ENCODE results near the gene PTGES.
"Not testable (repeated sequence)": the region's sequence is repeated elsewhere in the genome, so short reads cannot be mapped to it uniquely, and the experiment has no call there.

The PTGES gene

DNA sequence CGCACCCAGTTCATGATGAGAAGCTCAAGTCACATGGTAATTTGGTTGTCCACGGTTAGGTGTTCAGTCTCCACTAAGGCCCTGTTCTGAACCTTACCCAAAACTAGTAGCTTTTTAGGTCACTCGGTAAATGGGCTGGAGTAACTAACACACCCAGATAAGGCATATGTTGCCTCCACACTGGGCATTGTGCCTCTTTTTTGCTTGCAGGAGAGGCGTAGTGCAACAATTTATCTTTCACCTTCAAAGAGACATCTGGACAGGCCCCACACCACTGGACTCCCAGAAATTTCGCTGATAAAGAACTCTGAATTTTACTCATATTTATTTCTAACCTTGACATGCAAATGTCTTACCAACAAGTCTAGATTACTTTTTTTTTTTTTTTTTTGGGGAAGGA lies 16.8 kb upstream of the PTGES start:
- no peak for DNase-seq

DNA sequence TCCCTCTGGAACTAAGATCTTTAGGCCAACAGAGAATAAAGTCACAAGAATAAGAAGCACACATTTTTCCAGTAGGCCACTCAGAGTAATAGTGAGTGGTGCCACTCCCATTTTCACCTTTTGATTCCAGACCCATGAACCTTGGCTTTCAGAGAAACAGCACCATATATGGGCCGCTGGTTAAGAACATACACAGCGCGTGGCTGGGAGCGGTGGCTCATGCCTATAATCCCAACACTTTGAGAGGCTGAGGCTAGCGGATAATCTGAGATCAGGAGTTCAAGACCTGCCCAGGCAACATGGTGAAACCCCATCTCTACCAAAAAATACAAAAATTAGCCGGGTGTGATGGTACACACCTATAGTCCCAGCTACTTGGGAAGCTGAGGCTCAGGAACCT lies 15.6 kb upstream of the PTGES start:
- DNase-seq: no peak

DNA sequence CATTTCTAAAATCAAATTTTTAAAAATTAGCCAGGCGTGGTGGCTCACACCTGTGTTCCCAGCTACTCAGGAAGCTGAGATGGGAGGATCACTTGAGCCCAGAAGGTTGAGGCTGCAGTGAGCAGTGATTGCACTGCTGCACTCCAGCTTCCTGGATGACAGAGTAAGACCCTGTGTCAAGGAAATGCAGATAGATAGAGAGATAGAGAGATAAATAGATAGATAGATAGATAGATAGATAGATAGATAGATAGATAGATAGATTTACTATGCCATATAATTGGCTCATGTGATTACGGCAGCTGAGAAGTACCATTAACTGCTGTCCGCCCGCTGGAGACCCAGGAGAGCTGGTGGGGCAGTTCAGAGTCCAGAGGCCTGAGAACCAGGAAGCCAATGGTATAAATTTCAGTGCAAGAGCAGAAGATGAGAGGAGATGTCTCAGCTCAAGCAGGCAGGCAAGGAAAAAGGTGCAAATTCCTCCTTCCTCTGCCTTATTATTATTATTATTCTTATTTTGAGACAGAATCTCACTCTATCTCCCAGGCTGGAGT lies 13.0 kb upstream of the PTGES start:
- DNase-seq: no peak

DNA sequence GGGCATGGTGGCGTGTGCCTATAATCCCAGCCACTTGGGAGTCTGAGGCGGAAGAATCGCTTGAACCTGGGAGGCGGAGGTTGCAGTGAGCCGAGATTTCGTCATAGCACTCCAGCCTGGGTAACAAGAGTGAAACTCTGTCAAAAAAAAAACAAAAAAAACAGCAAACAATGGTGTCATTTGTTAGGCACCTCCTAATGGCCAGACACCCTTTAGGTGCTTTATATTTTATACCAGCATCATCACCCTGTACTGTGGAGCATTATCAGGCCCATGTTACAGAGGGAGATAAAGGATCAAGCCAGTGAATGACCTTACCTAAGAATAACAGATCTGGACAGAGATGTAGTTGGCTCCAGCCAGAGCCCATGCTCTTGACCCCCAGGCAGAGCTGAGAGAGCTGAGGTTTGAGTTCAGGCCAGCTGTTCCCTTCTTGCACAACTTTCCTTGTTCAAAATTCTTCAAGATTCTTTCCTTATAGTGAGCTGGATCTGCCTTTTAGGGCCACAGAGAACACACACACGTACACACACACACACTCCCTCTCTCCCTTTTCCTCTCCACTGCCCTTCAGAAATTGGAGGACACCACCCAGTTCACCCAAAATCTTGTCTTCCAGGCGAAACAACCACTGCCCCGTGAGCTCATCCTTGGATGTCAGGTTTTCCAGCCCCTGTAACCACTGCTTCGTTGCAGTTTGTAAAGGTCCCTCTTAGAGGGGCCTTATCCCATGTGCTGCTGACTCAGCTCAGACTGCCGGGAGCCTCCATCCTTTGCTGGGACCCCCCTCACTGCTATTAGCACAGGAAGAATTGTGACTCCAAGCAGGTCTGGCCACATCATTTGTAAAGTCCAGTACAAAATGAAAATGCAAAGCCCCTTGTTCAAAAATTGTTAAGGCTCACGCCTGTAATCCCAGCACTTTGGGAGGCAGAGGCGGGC lies 10.4 kb upstream of the PTGES start:
- DNase-seq: no peak

DNA sequence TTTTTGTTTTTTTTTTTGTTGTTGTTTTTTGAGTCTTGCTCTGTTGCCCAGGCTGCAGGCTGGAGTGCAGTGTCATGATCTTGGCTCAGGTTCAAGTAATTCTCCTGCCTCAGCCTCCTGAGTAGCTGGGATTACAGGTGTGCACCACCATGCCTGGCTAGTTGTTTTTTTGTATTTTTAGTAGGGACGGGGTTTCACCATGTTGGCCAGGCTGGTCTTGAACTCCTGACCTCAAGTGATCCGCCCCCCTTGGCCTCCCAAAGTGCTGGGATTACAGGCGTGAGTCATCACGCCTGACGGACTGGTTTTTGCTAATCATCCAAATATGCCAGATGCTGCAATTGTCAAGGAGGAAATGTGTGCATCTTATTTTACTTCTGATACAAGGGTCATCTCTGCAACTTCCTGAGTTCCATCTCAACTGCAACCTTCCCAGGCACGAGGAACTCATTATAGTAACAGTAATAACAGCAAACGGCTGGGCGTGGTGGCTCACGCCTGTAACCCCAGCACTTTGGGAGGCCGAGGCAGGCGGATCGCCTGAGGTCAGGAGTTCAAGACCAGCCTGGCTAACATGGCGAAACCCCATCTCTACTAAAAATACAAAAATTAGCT lies 9.6 kb upstream of the PTGES start:
- DNase-seq: peak; percentile 19

DNA sequence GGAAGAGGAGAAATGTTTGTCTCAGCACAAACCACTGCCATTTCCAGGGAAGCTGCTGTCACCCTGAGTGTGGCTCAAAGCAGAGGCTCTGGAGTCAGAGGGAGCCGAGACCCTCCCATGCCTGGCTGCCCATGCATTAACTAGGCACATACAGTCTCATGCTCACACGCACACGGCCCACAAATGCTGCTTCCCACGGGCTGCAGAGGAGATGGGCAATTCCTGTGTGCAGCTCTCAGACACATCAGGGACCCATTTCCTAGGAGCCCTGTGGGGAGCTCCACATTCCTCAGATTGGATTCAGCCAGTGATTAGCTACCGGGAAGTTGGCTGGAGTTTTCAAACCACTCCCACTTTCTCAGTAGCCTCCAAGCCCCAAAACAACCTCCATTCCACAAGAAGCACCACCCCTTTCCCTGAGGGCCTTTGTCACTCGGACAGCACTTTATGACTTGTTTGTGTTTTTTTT lies 9.1 kb upstream of the PTGES start:
- no peak for DNase-seq

DNA sequence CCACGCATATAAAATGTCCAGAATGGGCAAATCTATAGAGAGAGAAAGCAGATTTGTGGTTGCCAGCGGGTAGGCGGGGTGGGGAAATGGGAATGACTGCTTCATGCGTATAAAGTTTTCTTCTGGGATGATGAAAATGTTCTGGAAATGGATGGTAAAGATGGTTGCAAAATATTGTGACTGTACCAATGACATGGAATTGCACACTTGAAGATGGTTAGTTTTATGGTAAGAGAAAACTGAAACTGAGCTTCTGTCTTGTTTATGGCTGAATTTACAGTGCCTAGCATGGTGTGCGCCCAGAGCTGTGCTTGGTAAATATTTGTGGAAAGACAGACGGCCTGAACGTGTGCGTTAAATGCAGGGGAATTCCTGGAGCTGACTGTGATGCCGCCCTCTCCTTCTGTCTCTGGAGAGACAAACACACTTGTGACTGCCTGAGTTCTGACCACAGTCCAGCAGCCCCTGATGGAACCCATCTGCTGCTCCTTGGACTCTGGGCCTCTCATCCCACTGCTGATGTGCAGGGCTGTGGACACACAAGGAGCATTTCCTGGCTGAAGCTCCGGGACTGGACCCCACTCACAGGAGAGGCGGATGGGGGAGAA lies 8.6 kb upstream of the PTGES start:
- DNase-seq: no peak

DNA sequence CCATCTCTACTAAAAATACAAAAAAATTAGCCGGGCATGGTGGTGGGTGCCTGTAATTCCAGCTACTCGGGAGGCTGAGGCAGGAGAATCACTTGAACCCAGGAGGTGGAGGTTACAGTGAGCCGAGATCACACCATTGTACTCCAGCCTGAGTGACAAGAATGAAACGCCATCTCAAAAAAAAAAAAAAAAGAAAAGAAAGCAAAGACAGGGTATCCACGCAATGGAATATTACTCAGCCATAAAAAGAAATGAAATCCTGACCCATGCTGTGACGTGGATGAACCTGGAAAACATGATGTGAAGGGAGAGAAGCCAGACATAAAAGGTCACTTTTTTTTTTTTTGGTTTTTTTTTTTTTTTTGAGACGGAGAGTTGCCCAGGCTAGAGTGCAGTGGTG lies 7.9 kb upstream of the PTGES start:
- not testable (repeated sequence) for DNase-seq

DNA sequence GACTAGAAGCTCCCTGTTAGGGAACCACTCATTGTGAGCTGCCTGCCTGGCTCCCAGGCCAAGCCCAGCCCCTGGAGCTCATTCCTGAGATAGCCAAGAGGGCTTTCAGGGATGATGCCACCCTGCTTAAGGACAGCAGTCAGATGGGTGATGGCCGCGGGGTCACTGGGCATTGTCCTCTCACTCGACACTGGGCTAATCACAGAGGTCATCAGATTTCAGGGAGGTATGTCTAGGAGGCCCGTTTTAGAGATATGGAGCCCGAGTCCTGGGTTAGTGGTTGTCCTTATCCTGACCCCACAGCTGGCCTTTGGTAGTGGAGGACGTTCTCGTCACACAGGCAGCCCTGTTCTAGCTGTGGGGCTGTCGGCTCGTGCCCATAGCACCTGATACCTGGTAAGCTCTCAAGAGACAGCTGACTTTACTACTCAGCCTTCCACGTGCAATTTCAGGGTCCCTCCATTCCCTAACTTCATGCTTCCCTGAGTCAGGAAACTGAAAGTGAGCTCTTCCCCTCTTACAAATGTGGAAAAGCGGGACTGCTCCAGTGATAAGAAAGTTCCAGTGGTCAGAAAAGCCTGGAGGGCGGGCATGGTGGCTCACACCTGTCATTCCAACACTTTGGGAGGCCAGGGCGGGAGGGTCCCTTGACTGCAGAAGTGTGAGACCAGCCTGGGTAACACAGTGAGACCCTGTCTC lies 7.1 kb upstream of the PTGES start:
- no peak for DNase-seq

DNA sequence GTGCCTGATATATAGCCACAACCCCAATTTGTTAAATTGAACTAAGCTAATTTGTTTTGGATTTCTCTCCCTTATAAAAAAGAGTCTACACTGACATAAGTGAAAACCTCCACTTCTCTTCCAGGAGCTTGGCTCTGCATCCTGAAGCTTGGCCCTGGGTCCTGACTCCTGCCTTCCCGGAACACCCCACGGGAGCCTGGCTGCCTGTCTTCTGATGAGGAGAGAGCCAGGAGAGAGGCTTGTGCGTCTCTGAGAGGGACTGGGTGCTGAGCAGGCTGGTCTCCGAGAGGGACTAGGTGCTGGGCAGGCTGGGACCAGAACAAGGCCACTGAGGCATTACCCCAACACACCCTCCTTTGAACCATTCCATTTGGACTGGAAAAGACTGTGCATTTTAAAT lies 6.5 kb upstream of the PTGES start:
- no peak for DNase-seq

DNA sequence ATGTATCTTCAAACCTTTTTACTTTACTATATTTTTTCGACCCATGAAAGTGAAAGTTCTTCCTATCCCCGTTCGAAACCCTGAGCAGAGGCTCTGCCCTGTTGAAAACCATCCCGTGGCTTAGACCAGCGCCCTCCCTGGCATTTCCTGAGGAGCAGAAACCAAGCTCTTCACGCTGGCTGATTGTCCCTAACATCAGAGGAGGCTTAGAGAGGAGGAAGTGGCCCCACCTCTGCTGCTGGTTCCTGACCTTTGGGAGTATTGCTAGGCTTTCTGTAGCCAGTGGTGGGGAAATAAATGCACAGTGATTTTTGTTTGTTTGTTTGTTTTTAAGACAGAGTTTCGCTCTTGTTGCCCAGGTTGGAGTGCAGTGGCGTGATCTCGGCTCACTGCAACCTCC lies 4.2 kb upstream of the PTGES start:
- DNase-seq: no peak

DNA sequence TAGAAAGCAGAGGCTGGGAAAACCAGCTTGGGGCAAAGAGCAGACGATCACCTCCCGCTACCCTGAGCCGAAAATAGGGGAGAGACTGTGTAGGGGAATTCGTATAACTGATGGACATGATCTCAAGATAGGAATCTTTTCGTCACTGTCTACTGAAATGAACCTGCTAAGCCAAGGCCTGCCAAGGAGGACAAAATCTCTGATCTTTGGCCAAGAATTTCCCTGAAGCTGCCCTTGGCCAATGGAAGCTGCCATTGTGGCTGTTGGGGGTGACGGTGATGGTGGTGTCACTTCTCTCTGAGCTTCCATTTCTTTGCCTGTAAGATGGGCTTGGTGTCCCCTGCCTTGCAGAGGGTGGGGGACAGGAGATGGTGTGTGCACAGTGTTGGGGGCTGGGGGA lies 3.3 kb upstream of the PTGES start:
- no peak for DNase-seq

DNA sequence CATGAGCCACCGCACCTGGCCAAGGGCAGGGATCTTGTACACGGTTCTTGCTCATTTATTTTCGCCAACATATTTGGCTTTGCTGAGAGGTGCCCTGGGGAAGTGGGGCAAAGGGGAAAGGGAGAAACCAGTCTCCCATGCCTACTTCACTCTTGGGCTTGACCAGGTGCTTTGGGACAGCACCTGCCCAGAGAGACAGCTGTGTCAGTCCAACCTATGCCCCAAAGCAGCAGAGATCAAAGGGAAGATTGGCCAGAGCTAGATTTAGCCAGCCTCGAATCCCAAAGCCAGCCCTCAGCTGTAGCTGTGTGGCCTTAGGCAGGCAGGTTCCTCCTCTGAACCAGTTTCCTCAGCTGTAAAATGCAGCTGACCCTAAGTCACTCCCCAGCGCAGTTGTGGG lies 2.3 kb upstream of the PTGES start:
- no peak for DNase-seq

DNA sequence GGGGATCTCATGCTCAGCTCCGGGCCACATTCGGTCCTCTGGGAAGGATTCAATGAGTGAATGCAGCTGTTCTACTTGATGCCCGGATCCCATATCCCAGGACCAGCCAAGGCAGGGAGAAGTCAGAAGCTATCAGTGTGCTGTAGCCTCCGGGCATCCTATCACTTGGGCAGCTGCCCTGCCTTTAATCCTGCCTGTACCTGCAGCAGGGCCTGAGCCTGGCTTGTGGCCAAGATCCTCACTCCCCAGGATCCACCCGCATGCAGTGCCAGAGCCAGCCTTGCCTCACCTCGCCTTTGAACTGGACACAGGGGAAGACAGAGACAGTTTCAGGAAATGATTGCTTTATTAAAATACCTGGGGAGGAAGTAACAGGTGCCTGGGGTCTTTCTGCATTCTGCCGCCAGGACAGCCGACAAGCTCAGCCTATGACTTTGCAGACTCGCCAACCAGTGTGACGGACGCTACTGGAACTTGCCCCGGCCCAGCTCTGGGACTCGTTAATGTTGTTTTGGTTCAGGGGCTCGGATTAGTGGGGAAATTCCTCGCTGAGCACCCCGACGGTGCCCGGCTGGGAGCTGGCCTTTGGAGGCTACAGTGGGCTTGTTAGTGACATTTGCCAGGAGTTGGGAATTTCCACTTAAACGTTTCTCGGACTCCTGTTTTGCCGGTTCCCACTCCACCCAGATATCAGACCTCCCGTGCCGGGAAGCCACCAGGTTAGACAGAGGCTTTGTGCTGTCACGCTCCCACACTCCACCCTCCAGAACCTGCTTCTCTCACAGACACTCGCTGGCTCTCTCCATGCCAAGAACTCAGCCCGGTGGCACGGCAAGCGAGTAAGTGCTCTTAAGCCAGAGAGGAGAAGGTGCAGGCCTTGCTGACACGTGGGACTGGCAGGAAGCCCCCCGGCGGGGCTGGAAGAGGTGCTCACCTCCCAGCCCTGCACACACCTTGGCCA lies 721 bp downstream of the PTGES start:
- DNase-seq: no peak

DNA sequence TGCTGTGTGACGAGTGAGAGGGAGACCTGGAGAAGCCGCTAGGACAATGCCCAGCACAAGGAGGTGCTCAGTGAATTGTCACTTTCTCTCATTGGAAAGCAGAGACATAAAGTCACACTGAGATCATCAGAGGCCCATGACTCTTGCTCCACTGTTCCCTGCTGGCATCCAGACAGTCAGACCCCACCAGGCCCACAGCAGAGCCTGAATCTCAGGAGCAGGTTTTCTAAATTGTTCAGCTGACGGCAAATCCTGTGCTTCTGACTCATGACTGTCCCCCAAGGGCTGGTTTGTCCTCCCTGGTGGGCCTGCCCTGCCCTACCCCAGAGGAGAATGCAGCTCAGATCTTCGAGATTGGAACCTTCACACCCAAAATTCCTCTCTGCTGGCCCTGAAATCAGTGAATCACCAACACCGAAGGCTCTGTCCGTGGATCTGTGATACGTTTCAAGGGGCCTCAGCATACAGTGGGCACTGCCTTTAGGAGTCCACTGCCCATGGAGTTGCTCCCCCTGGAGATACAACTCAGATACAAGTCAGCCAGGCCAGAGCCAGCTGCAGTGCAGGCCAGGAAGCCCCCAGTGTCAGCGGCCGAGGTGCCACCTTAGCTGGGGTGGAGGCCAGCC lies 2.7 kb downstream of the PTGES start:
- no peak for DNase-seq

DNA sequence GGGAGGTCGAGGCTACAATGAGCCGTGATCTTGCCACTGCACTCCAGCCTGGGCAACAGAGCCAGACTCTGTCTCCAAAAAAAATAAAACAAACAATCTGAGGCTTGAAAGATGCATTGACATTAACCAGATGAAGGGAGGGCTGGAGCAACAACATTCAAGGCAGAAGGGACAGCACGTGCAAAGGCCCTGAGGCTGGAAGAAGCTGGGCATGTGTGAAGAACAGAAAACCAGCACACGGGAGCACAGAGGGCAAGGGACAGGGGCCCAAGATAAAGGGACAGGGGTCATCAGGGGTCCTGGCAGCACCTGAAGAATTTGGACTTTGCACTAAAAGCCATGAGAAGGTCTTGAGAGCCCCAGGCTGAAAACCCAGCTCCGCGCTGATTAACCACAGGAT lies 3.3 kb downstream of the PTGES start:
- no peak for DNase-seq

DNA sequence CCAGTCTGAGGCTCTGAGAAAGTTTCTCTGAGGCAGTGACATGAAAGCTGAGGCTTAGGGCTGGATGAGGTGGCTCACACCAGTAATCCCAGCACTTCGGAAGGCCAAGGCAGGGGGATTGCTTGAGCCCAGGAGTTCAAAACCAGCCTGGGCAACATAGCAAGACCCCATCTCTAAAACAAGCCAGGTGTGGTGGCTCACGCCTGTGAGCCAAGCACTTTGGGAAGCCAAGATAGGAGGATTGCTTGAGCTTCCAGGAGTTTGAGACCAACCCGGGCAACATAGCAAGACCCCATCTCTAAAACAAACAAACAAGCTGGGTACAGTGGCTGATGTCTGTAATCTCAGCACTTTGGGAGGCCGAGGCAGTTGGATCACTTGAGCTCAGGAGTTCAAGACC lies 3.8 kb downstream of the PTGES start:
- not testable (repeated sequence) for DNase-seq

DNA sequence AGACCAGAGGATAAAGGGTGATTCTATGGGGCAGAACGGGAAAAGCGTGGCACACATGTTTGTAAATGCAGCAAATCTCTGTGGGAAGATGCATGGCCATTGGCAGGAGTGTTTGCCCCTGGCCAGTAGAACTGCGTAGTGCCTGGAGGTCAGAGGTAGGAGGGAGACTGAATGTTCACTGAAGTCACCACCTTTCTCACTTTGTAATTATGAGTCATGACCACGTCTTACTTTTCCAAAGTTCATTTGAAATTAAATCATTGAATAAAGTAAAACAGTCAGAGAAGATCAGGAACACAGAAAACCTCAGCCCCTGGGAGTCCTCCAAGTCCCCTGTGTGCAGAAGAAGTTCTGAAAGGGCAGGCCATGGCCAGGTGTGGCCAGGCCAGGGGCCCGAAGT lies 4.6 kb downstream of the PTGES start:
- no peak for DNase-seq

DNA sequence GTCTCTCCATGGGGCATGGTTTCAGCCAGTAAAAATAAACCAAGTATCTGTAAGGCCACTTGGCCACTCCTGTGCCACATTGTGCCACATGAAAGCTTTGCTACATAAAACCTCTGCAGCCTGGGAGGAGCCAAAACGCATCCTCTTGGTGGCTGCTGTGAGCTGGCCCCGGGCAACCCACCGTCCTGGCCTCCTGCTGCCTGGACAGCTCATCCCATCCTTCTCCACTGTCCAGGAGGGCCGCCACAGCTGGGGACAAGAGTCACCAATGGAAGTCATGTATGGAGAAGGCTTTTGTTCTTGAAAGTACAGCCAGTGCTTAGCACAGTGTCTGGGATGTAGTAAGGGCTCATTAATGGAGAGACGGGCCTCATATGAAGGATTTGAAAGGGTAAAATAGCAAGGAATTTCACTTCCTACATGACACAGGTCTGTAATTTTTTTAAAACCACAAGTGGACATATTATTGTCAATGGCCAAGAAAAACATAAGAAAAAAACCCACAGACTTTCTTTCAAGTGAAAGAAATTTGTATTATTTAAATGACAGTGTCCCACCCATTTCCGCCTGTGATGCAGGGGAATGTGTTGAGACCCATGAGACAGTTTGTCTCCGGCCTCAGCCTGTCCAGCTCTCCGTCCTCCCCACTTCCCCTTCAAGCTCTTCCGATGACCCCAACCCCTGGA lies 6.6 kb downstream of the PTGES start:
- no peak for DNase-seq

DNA sequence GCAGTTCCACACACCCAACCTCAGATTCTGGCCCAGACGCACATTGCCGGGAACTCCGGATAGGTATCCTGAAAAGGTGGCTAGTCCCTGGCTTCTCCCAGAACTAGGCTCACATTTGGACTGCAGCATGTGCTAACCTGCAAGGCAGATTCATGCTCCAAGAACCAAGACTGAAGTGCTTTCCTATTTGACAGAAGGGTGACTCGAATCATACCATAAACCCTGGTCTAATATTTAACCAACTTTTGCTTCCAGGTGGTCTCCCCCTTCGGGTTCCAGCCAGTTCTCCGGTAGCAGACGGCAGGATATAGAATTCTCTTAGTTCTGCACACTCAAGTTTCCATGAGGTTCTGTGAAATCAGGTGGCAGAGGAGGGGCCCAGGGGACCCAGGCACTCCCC lies 7.6 kb downstream of the PTGES start:
- DNase-seq: no peak

All from CD4-positive, alpha-beta T cell treated with Interleukin-21 for 1 hour (primary cell).